OCI-LY3 (cell line): ENCODE measurements around the gene STARD9.

Experiments used
- EZH2phosphoT487 ChIP-seq: fragments of 200-600 bp; shearing (Covaris generic); IDR thresholded peaks from 2 replicates; pipeline ENCODE4 v1.6.1; 2018; ENCODE audit warnings: antibody characterized with exemption, mixed run types, low read depth
- TF ChIP-seq, protein P1 (sequence below): fragments of 200-600, 300-600 bp; sonication (generic); IDR thresholded peaks from 2 replicates; pipeline ENCODE4 v1.5.1; 2014; ENCODE audit warnings: antibody characterized with exemption, low read length, low read depth

DNA sequence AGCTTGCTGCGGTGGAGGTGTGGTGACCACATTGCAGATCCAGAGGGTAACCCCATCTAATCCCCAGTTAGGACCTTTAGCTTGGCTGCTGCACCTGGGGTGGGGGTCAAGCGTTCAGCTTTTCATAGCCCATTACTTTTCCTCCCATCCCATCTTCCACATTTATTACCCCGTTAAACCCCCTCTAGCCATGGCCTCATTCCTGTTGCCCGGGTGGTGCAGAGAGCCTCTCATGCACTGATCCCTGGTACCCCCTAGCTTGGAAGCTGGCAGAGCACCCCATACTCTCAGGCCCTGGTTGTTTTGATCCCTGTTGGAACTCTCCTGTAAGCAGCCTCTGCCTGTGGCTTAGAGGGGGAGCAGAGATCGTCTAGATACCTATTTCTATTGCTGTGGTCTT is 140.7 kb downstream of the STARD9 start:
- TF ChIP-seq, protein P1, sequence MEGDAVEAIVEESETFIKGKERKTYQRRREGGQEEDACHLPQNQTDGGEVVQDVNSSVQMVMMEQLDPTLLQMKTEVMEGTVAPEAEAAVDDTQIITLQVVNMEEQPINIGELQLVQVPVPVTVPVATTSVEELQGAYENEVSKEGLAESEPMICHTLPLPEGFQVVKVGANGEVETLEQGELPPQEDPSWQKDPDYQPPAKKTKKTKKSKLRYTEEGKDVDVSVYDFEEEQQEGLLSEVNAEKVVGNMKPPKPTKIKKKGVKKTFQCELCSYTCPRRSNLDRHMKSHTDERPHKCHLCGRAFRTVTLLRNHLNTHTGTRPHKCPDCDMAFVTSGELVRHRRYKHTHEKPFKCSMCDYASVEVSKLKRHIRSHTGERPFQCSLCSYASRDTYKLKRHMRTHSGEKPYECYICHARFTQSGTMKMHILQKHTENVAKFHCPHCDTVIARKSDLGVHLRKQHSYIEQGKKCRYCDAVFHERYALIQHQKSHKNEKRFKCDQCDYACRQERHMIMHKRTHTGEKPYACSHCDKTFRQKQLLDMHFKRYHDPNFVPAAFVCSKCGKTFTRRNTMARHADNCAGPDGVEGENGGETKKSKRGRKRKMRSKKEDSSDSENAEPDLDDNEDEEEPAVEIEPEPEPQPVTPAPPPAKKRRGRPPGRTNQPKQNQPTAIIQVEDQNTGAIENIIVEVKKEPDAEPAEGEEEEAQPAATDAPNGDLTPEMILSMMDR = no peak
- TF ChIP-seq EZH2phosphoT487 = no peak
